ENCODE results near the gene PRCD.

DNA sequence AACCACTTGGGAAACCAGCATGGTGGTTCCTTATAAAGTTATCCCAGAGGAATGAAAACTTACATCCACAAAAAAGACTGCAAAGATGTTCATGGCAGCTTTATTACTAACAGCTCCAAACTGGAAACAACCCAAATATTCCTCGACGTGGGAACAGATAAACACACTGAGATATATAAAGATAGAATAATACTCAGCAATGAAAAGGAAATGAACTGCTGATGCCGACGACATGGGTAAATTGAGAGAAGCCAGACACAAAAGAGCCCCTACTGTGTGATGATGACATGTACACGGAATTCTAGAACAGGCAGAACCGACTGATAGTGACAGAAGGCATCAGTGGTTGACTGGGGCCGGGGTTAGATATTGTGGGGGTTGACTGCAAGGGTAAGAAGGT is 9.7 kb downstream of the PRCD start:
- TF ChIP-seq CTCF (IDR thresholded peaks at IDR 0.05): no peak
- TF ChIP-seq TAF1 (IDR thresholded peaks at IDR 0.05; ENCODE audit: borderline replicate concordance, low read depth, low read length): no peak
- TF ChIP-seq, protein P1, sequence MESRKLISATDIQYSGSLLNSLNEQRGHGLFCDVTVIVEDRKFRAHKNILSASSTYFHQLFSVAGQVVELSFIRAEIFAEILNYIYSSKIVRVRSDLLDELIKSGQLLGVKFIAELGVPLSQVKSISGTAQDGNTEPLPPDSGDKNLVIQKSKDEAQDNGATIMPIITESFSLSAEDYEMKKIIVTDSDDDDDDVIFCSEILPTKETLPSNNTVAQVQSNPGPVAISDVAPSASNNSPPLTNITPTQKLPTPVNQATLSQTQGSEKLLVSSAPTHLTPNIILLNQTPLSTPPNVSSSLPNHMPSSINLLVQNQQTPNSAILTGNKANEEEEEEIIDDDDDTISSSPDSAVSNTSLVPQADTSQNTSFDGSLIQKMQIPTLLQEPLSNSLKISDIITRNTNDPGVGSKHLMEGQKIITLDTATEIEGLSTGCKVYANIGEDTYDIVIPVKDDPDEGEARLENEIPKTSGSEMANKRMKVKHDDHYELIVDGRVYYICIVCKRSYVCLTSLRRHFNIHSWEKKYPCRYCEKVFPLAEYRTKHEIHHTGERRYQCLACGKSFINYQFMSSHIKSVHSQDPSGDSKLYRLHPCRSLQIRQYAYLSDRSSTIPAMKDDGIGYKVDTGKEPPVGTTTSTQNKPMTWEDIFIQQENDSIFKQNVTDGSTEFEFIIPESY (IDR thresholded peaks at IDR 0.05; ENCODE audit: borderline replicate concordance, low read depth): no peak
- TF ChIP-seq GABPA (IDR thresholded peaks at IDR 0.05; ENCODE audit: low read depth): no peak
- TF ChIP-seq RFX5 (IDR thresholded peaks at IDR 0.05; ENCODE audit: low read length): no peak
- no peak for TF ChIP-seq YY1 (IDR thresholded peaks at IDR 0.05; ENCODE audit: low read depth)
- TF ChIP-seq MEF2A (IDR thresholded peaks at IDR 0.05; ENCODE audit: borderline replicate concordance, low read depth): no peak
- no peak for TF ChIP-seq FOXJ3 (CRISPR knock-in tag; IDR thresholded peaks at IDR 0.05)
- no peak for TF ChIP-seq NRF1 (IDR thresholded peaks at IDR 0.05; ENCODE audit: low read depth, low read length)
- no peak for TF ChIP-seq SIN3A (IDR thresholded peaks at IDR 0.05; ENCODE audit: borderline replicate concordance, low read depth, low read length)

Data from SK-N-SH (cell line).